Stimulated activated CD4-positive, alpha-beta T cell treated with anti-CD3 and anti-CD28 coated beads, Interleukin-4, amount 100 ng/mL, for 4 hours (primary cell): ENCODE results near the gene BCAS3.

Source experiments
- DNase-seq, 2 experiments: peaks; one replicate each; pipeline ENCODE4 v3.0.0-alpha.2; 2020

Gene BCAS3

GRCh38 chr17:61392679-61393078, 715.0 kb downstream of the BCAS3 start:
- no peak for DNase-seq

GRCh38 chr17:61393550-61393903, 715.9 kb downstream of the BCAS3 start:
- DNase-seq: no peak

- DNase-seq: no peak
These were observed 716.4 kb downstream of the BCAS3 start for GRCh38 chr17:61393904-61394629.

GRCh38 chr17:61394630-61395408, 717.2 kb downstream of the BCAS3 start:
- no peak for DNase-seq

- DNase-seq: no peak
These were observed 717.8 kb downstream of the BCAS3 start for GRCh38 chr17:61395409-61395982.

- no peak for DNase-seq
These were observed 718.4 kb downstream of the BCAS3 start for GRCh38 chr17:61395983-61396585.

GRCh38 chr17:61396586-61397085, 719.0 kb downstream of the BCAS3 start:
- DNase-seq: no peak

- DNase-seq: no peak
These were observed 719.6 kb downstream of the BCAS3 start for GRCh38 chr17:61397086-61397842.

GRCh38 chr17:61398721-61399130, 721.1 kb downstream of the BCAS3 start:
- DNase-seq: no peak

GRCh38 chr17:61399131-61400065, 721.7 kb downstream of the BCAS3 start, which contains the start of gene TBX2:
TBX2 (plus strand) TSS chr17:61399843; CDS start chr17:61400177, 334 bp downstream.
- DNase-seq: no peak

GRCh38 chr17:61400066-61400716, 722.5 kb downstream of the BCAS3 start:
- DNase-seq: no peak

GRCh38 chr17:61400717-61401388, 723.2 kb downstream of the BCAS3 start:
- no peak for DNase-seq

- DNase-seq: no peak
These were observed 723.9 kb downstream of the BCAS3 start for GRCh38 chr17:61401389-61402072.

- DNase-seq: no peak
These were observed 724.5 kb downstream of the BCAS3 start for GRCh38 chr17:61402073-61402541.

GRCh38 chr17:61402978-61403800, 725.5 kb downstream of the BCAS3 start:
- DNase-seq: no peak

GRCh38 chr17:61403801-61404662, 726.4 kb downstream of the BCAS3 start:
- no peak for DNase-seq

GRCh38 chr17:61404663-61404912, 726.9 kb downstream of the BCAS3 start:
- no peak for DNase-seq
